Measurements from ENCODE around the gene TSPAN9.

DNA sequence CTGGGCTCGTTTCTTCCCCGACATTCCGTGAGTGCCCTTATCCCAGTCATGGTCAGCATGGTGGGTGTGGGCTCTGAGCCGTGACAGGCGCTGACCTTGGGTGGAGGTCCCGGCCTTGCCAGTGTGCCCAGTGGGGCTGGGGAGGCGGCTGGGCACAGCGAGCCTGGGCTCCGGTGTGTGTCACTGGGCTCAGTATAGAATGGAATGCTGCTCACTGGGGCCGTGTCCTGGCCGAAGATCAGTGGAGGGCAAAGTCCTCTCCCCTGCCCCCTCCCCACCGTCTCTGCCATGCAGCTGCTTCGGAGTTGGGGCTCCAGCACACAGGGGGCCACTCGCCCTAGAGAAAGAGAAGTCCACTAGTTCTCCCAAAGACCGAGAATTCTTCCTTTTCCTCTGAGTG, 164.4 kb downstream of the TSPAN9 start:
- no peak for TF ChIP-seq POLR2A (IDR thresholded peaks at IDR 0.05)
- TF ChIP-seq, protein P1, sequence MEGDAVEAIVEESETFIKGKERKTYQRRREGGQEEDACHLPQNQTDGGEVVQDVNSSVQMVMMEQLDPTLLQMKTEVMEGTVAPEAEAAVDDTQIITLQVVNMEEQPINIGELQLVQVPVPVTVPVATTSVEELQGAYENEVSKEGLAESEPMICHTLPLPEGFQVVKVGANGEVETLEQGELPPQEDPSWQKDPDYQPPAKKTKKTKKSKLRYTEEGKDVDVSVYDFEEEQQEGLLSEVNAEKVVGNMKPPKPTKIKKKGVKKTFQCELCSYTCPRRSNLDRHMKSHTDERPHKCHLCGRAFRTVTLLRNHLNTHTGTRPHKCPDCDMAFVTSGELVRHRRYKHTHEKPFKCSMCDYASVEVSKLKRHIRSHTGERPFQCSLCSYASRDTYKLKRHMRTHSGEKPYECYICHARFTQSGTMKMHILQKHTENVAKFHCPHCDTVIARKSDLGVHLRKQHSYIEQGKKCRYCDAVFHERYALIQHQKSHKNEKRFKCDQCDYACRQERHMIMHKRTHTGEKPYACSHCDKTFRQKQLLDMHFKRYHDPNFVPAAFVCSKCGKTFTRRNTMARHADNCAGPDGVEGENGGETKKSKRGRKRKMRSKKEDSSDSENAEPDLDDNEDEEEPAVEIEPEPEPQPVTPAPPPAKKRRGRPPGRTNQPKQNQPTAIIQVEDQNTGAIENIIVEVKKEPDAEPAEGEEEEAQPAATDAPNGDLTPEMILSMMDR (IDR thresholded peaks at IDR 0.05): no peak

All from lower leg skin (tissue), 3 donors.